Measurements from ENCODE around the gene MED23.

DNA sequence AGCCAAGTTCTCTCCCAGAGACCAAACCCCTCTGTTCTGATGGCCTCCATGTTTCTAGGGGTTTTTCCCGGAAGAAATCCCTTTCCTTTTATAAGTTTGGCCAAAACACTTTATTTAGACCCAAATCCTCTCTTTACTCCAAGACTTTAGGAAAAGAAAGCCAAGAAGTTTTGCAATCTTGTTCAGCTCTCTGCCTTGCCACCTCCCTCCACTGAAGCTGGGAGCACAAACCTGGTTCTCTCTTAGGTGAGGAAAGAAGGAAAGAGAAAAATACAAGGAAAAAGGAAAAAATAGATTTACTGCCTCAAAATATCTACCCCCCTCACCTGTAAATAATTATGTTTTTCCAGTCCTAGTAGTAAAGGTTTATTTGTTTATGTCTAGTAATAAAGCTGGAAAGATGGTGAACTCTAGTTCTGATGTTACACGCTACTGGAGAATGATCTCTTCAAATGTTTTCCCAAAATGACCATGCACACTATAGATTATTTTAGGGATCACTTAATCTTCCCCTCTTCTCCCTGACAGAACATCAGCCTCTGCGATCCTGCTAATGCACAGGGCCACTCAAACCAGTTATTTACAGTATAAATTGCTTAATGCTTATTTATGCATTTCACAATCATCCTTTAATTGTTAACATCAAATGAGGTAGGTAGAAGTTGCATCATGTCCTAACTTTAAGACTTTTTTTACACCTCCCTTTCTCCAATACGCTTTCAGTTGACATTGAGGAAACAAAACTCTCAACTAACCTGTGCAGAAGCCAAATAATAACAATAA is 65.9 kb downstream of the MED23 start:
- TF ChIP-seq, protein P1, sequence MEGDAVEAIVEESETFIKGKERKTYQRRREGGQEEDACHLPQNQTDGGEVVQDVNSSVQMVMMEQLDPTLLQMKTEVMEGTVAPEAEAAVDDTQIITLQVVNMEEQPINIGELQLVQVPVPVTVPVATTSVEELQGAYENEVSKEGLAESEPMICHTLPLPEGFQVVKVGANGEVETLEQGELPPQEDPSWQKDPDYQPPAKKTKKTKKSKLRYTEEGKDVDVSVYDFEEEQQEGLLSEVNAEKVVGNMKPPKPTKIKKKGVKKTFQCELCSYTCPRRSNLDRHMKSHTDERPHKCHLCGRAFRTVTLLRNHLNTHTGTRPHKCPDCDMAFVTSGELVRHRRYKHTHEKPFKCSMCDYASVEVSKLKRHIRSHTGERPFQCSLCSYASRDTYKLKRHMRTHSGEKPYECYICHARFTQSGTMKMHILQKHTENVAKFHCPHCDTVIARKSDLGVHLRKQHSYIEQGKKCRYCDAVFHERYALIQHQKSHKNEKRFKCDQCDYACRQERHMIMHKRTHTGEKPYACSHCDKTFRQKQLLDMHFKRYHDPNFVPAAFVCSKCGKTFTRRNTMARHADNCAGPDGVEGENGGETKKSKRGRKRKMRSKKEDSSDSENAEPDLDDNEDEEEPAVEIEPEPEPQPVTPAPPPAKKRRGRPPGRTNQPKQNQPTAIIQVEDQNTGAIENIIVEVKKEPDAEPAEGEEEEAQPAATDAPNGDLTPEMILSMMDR (conservative IDR thresholded peaks at IDR 0.05; ENCODE audit: low read depth in 2 of 2): no peak
- TF ChIP-seq, protein P2, sequence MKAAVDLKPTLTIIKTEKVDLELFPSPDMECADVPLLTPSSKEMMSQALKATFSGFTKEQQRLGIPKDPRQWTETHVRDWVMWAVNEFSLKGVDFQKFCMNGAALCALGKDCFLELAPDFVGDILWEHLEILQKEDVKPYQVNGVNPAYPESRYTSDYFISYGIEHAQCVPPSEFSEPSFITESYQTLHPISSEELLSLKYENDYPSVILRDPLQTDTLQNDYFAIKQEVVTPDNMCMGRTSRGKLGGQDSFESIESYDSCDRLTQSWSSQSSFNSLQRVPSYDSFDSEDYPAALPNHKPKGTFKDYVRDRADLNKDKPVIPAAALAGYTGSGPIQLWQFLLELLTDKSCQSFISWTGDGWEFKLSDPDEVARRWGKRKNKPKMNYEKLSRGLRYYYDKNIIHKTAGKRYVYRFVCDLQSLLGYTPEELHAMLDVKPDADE (IDR thresholded peaks at IDR 0.05): no peak
